MV-4-11 (cell line): Measurements from ENCODE around the gene FAAH.
A peak's percentile ranks its signal among the peaks of the same experiment; 100 is the strongest.

ENCODE experiments used
- DNase-seq: peaks from one replicate; lab custom pipeline; 2025; lab: John Stamatoyannopoulos, UW

The FAAH gene

DNA sequence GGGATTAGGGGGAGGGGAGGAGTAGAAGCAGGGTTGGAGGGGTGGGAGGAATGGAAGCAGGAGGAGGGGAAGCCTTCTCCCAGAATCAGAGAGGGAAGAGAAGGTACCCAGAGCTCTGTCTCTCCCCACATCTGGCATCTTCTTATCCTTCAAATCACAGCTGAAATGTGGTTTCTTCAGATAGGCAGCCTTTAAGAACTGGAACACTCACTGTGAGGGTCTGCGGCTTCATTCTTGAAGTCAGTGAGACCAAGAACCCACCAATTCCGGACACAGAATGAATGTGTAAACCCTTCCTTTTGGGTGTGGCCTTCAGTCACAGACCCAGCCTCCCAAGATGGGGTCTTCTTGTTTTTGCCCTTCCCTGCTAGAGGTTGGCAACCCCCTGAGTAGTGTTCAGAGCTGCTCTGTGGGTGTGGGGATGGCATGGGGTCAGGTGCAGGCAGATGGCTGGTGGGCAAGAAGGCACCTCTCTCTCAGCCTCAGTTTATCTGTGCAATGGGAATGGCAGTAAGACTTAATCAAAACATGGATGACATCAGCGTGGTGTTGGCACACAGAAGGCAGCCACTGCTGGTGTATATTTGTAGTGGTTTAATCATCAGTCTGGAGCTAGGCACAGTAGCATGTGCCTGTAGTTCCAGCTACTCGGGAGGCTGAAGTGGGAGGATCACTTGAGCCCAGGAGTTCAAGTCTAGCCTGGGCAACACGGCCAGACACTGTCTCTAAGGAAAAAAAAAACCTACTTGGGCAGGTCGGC is 7.2 kb downstream of the FAAH start:
- DNase-seq = no peak

DNA sequence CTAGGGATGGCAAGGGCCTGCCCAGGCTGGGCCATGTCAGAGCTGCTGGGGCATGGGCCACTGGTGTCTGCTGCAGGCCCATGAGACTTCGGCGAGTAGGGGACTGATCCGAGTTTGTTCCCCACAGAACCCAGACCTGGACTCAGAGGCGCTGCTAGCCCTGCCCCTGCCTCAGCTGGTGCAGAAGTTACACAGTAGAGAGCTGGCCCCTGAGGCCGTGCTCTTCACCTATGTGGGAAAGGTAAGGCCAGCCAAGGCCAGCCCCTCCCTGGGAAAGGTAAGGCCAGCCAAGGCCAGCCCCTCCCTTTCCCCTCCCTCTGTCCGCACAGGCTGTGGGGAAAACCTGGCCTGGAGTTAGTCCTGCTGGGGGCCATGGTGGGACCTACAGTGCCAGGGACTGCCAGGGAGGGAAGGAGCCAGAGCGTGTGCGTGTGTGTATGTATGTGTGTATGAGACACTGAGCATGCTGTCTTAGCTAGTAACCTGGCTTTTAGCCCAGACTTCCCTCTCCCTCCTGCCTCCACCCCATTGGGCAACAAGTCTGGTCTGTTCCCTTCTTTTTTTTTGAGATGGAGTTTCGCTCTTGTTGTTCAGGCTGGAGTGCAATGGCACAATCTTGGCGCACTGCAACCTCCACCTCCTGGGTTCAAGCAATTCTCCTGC is 8.0 kb downstream of the FAAH start:
- DNase-seq = peak; percentile 93

DNA sequence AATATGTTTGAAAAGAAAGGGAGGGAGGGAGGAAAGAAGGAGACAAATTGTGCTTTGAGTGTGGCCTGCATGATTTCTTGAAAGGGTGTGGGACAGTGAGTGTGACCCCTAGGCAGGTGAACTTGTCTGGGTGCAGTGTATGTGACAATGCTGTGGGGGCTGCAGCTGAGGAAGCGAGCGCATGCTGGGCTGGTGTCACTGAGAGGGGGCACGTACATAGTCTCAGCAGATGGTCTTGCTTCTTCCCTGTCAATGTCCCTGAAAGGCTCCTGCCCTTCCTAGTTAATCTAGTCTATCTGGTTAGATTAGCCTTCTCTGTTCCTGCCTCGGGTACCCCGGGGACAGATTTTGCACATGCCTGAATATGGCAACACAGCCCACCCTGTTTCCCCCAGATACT is 9.8 kb downstream of the FAAH start:
- no peak for DNase-seq

DNA sequence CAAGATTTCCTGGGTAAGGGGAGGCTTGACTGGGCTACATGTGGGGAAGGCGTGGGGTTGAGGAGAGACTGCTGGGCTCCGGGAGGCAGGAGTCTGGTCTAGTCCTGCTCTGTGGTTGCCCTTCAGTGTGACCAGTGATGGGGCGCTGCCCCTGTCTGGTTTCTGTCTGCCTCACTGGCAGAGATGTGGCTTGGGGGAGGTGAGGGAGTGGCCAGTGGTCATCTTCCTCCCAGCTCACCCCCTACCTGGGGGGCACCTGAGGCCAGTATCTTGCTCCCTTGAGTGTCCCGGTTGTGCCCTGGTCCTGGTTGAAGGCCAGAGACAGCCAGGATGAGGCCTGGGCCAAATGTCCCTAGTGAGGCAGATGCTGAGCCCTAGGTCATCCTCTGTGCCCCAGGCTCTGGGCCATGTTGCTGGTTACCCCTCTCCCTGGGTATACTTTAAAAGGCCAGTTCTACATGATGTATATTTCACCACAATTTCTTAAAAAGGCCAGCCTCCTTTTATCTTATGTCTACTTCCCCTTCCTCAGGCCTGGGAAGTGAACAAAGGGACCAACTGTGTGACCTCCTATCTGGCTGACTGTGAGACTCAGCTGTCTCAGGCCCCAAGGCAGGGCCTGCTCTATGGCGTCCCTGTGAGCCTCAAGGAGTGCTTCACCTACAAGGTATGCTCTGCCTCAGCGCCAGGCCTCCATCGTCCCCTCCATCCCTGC is 10.5 kb downstream of the FAAH start:
- DNase-seq = peak; percentile 58

DNA sequence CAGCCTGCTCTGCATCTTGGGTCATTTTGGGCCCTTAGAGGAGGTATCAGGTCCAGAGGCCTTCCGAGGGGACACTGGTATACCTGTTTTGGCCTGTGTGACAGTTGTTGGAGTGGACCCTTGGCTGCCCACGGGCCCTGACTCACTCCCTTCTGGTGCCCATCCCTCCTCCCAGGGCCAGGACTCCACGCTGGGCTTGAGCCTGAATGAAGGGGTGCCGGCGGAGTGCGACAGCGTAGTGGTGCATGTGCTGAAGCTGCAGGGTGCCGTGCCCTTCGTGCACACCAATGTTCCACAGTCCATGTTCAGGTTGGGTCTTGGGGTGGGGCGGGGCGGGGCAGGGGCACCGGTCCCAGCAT is 11.1 kb downstream of the FAAH start:
- DNase-seq = no peak

DNA sequence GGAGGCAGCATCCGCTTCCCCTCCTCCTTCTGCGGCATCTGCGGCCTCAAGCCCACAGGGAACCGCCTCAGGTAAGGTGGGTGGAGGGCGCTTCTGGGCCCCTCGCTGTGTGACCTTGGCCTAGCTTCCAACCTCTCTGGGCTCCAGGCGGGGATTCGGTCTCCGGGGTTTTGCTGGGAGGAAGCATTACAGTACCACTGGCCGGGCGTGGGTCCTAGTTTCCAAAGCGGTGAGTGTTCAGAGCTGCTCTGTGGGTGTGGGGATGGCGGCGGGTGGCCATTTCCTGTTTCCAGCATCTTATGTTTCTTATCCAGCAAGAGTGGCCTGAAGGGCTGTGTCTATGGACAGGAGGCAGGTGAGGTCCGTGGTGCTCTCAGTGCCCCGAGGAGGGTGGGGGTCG is 11.6 kb downstream of the FAAH start:
- DNase-seq = peak; percentile 17

DNA sequence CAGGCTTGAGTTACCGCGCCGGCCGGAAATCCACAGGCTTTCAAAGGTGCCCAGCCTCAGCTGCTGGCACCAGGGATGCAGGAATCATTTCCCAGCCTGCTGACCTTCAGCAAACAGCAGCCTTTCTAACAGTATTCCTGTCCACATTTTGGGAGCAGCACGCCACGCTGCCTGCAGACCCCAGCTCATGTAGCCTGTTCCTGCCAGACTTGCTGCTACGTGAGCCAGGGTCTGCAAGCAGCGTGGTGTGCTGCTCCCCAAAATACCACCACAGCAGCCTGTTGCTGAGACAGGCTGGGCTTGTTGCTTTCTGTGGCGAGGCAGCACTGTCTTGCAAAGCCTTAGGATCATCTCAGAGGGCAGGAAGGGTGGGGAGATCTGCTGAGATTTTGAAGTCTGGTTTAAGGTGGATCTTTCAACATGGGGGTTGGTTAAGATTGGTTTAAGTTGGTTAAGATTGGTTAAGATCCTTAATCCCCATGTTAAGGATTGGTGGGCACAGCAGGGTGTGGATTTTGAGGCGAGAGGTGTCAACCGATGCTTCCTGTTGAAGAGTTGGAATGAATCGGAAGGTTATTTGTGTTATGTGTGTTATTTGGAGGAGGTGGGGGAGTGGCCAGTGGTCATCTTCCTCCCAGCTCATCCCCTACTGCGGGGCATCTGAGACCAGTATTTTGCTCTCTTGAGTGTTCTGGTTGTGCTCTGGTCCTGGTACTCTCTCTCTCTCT is 12.9 kb downstream of the FAAH start:
- no peak for DNase-seq

DNA sequence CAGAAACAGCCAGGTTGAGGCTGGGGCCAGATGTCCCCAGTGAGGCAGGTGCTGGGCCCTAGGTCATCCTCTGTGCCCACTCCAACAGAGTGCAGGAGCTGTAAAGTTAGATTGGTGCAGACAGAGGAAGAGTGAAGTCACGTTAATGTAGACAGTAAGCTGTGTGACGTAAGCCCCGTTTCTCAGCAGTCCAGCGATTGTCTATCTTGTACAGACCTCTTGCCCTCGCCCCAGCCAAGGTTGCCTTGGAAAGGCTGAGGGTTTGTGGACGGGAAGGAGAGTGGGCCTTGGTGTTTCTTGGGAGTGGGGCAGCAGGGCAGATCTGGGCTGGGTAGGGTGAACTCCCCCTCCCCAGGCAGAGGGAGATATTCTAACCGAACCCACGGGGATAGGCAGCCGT is 13.5 kb downstream of the FAAH start:
- no peak for DNase-seq

DNA sequence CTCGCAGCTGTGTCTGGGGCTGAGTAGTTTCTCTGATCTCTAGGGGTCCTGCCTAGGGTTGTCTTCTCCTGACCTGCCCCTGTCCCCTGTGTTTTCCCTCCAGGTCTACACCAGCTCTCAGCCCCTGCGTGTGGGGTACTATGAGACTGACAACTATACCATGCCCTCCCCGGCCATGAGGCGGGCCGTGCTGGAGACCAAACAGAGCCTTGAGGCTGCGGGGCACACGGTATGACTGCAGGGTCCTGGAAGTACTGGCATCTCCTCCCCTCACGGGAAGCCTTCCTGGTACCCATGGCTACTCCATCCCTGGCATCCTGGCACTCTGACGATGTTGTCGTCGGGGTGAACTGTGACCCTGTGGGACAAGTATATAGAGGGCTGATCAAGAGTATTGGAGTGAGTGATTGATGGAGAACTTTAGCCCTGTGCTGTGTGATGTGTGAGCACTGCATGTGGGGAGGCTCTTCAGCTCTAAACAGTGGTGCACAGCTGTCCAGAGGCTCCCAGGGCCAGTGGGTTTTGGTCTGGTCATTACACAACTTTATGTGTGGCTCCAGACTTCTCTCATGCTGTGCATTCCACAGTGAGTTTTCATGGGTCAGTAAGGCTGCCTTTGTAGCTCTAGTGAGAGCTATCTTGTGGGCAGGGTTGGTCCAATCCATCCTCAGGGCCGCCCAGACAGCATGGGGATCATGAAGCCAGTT is 14.4 kb downstream of the FAAH start:
- DNase-seq = no peak

DNA sequence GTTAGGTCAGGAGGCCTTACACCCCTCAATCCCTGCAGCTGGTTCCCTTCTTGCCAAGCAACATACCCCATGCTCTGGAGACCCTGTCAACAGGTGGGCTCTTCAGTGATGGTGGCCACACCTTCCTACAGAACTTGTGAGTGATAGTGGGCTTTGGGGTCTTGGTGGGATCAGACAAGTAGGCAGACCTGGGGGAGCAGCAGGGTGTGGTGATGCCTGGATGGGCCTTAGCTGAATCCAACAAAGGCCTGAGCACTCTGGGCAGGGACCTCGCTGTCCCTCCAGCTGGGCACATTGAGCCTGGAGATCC is 14.9 kb downstream of the FAAH start:
- no peak for DNase-seq

DNA sequence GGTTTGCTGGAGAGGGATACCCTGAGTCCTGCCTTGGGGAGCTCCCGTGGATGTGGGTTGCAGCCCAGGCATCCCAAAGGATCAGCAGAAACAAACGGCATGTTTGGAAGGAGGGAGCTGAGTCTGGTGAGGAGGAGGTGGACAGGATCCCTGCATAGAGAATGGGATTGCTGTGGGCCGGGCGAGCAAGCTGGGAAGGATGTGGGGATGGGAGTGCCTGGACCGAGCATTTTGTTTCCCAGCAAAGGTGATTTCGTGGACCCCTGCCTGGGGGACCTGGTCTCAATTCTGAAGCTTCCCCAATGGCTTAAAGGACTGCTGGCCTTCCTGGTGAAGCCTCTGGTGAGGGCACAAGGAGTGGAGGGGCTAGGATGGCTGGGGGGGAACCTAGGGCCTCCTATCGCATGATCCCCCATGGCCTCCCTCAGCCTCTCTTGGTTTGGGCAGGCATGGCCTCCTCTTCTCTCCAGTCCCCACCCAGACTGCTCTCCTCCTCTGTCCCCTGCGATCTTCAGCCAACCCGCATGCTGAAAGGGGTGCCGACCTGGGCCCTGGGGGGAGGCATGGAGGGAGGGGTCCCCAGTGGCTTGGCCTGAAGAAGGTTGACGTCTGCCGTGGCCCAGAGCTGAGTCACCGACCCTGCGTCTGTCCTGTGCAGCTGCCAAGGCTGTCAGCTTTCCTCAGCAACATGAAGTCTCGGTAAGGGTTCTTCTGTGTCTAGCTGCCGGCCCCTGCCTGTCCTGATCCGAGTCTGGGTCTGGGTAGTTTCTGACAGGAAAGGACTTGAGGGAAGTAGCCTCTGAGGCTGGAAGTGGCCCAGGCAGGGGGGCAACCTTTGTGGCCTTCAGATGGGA is 16.3 kb downstream of the FAAH start:
- no peak for DNase-seq

DNA sequence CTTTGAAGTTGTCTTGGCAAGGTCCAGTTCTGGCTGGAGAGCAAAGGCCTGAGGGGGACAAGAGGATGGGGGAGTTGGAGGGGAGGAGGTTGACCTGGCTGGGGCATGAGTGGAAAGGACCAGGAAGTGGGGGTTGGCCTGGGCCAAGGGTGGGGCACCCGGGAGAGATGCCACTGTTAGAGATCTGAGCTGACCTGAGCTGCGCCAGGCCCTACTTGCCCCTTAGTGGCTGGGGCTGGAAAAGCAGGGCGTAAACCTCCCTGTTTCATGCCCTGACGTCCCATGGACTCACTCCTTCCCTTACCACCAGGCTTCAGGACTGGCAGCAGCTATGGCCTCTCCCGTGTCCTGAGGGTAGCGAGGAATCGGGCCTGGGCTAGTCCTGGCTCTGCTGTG is 16.9 kb downstream of the FAAH start:
- DNase-seq = no peak

DNA sequence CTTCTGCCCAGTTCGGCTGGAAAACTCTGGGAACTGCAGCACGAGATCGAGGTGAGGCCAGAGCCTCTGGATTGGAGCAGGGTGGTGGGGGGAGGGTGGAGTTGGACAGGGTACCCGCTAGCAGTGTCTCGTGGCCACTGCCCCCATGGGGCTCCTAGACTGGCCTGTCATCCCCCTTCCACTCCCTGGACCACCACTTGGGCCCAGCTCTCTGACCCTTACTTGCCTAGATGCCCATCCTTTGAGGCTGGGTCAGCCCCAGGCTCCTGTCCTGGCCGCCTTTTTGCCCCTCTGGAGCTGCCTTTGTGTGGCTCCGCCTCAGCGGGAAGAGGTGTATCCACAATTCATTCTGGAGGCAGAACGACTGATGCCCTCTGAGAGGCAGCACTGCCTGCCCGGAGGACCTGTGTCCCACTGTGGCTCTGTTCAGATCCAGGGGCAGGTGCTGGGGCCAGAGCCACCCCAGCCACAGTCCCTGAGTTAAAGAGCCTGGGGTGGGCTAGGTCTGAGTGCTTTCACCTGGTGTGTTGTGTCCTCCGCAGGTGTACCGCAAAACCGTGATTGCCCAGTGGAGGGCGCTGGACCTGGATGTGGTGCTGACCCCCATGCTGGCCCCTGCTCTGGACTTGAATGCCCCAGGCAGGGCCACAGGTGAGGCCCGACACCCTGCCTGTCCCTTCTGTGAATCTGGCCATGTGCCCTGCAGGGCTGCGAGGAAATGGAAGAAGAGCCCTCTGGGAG is 17.7 kb downstream of the FAAH start:
- DNase-seq = no peak

DNA sequence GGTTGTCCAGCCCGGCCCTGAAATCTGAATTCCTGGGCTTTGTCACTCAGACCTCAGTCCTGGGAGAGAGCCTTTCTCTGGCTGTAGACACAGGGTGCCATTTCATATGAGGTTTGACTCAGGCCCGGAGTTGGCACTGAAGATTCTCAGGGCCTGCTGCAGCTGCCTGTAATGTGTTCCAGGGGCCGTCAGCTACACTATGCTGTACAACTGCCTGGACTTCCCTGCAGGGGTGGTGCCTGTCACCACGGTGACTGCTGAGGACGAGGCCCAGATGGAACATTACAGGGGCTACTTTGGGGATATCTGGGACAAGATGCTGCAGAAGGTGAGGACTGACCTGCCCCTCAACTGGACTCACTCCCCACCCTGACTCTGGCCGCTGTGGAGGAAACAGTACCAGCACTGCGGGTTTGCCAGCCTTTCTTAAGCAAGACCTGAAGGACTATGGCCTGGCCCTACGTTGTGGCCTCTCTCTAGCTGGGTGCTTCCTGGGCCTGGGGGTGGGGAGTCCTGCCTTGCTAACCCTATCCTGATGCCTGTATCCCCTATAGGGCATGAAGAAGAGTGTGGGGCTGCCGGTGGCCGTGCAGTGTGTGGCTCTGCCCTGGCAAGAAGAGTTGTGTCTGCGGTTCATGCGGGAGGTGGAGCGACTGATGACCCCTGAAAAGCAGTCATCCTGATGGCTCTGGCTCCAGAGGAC is 18.9 kb downstream of the FAAH start:
- DNase-seq = no peak

DNA sequence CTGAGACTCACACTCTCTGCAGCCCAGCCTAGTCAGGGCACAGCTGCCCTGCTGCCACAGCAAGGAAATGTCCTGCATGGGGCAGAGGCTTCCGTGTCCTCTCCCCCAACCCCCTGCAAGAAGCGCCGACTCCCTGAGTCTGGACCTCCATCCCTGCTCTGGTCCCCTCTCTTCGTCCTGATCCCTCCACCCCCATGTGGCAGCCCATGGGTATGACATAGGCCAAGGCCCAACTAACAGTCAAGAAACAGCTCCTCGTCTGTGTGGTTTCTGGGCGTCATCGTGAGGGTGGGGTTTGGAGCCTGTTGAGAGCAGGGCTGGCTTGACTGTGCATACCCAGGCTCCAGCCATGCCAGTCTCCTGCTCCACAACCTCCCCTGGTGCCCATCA is 19.5 kb downstream of the FAAH start:
- peak; percentile 39 for DNase-seq

DNA sequence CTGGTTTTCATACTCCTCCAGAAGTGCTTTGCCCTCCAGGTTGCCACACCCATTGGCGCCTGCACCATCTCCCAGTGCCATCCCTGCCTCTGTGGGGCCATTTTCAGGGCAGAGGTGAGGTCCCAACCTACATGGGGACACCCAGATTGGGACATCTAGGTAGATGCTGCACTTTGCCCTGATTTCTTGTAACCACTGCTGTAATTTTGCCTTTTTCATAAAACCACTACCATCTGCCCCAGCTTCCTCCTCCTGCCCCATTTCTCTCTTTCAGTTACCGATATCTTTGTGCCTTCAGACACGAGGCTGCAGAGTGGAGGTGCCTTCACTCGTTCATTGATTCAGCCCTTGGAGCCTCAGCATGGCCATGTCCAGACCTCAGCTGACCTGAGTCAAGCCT is 21.4 kb downstream of the FAAH start:
- DNase-seq = peak; percentile 39

DNA sequence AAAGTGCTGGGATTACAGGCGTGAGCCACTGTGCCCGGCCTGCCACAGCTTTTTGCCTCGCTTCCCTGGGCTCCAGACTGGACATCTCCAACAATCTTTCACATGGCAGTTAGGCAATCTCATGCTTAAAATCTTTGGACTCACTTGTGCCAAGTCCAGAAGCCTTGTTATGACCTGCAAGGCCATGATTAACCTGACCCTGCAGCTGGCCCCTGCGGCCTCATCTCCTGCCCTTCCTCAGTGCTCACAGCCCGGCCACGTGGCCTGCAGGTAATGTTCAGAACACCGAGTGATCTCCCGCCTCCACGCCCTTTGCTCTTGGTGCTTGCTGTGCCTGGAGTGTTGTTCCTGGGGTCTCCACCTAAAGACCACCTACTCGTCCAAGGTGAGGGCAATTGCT is 24.9 kb downstream of the FAAH start:
- DNase-seq = no peak

DNA sequence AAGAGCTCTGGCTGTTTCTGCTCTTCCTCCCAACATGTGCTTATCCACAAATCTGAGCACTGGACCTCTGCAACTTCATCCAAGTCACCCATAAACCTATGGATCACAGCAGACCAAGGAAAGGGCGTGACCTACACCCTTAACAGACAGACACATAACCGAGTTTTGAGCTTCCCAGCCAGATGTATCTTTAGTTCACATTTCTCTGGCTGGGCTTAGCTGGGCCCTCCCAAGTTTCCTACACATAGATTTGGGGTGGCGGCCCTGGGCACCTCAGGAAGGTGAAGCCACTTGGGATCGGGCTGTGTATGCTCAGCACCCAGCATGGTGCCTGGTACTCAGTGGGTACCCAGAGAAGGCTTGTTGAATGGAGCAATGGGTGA is 26.4 kb downstream of the FAAH start:
- DNase-seq = no peak

DNA sequence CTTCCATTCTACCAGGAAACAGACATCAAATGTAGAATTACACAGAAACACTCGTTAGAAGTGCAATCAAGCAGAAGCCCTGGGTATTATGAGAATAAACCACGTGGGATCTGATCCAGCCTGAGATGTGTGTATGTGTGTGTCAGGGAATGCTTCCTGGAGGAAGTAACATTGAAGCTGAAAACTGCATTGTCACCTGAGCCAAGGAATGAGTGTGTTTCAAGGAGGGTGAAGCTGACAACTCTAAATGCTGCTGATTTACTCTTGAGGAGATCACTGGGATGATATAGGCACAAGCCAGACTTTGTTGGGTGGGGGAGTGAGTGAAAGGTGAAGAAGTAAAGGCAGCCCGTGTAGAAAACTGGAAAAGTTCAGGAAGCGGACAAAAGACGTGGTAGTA is 27.6 kb downstream of the FAAH start:
- no peak for DNase-seq

DNA sequence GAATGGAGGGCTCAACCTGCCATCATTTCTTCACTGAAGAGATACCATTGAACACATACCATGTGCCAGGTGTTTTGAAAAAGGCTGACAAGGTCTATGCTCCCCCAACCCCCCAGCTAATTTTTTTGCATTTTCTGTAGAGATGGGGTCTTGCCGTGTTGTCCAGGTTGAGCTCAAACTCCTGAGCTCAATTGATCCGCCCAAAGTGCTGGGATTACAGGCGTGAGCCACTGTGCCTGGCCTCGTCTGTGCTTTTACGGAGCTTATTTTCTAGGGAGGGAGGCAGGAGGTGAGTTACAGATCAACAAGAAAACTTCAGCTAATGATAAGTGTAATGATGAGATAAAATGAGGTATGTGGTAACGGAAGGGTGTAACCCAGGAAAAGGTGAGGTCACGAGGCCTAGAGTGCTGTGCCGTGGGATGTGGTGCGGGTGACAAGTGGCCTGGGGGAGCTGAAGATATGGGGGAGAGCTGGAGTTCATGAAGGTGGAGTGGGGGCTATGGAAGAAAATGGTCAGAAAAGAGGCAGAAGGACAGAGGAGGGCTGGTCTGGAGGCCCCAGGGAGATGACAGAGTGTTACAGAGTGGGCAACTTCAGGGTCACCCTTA is 28.2 kb downstream of the FAAH start:
- no peak for DNase-seq
